RCC 7860 (cell line): ENCODE data around the gene ELL3.
"Not testable (repeated sequence)": the region's sequence is repeated elsewhere in the genome, so short reads cannot be mapped to it uniquely, and the experiment has no call there.

Source experiments
- DNase-seq: peaks from one replicate; pipeline ENCODE4 v3.0.0-alpha.2; 2015; ENCODE audit warnings: low spot score
- FAIRE-seq: peaks from 2 replicates; lab custom pipeline; 2012; peaks lifted over from hg19 to GRCh38; lab: Jason Lieb, UNC

ELL3 gene

DNA sequence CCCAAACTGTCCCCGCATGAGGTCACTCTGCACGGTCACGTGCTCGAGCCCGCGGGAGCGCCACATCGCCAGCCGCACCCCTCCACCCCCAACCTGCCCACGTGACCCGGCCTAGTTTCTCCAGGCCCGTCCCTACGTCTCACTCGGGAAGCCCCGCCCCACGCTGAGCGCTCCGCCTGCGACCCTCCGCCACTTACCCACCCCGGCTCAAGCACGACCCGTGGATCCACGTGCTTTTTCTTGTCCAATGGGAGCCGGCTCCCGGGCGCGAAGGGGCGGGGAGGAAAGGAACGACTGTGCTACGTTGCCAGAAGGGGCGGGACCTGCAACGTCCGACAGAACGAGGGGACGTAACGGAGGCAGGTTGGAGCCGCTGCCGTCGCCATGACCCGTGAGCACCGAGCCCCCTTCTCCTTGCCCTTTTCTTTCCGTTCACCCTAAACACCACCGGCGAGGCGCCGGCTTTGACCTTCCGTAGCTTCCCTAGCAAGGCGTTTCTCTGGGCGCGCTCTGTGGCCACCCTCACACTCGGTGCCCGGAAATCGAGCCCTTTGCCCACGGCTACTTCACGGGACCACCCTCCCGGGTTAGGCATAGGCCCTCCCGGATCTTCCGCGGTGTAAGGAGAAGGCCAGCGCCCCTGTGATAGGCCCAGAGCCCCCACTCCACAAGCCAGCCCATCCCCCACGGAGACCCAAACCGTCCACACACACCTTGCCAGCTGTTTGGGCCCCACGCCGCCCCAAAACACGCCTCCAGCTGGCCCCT, 15.4 kb upstream of the ELL3 start, which contains the start of gene SERF2:
SERF2 (plus strand) TSS at position 328 of the 768 bp plus-strand sequence; CDS start at position 385, 57 bp downstream.
- DNase-seq: peak; percentile 95
- peak; percentile 71 for FAIRE-seq

DNA sequence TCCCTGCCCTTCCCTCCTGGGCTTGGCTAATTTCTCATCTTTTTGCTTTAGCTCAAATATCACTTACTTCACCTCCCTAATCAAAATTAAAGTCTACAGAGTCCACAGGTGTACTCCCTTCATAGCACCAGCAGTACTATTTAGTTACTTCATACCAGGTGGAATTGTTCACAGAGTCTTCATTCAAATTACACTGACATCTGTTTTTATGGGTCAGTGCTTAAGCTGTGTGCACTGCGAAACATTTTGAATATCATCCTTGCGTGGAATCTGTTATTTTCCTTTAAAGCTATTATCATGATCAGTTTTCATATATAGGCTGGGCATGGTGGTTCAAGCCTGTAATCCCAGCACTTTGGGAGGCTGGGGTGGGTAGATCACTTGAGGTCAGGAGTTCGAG, 12.6 kb upstream of the ELL3 start:
- no peak for DNase-seq
- FAIRE-seq: no peak

DNA sequence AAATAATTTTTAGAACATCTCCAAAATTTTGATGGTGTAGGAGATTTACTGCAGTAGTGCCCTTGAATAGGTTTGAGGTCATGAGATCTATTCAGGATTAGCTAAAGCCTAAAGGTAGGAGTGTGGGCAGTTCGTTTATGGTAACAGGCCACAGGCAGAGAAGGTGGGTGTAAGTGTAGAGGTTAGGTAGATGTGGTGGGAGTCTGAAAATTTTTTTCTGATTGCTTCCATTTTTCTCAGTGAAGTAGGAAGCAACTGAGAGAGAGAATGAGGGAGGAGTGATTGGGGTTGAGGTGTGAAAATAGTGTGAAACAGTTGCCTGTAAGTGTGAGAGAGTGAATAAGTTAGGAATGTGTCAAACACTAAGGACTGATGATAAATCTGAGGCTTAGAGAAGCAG, 2.2 kb upstream of the ELL3 start:
- FAIRE-seq (no peak), DNase-seq (no peak)

DNA sequence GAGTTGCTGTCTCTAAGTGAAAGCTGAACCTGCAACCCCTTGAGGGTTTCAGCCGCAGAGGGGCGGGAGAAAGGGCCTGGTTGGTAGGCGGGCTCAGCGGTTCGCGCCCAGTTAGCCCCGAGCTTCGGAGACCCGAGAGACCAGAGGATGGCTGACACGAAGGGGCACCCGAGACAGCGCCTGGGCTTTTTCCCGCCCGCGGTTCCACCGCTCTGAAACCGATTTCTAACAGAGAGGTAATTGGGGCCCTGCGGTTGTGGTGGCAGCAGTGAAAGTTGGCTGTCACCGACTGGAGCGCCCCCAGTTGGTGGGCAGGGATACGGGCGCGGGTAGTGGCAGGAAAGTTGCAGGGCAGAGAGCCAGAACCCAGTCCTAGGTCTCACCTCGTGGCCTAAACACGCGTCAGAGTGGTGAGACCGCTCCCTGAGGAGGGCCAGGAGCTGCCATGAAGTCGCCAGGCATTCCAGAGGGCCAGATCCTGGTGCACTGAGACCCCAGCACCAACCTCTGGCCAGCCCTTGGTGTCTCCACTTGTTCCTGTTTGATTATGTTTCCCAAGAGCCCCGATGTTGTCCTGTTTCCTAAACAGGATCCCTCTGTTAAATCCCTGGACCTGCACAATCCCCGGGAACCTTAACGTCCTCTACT, 625 bp upstream of the ELL3 start:
- FAIRE-seq: no peak
- peak; percentile 74 for DNase-seq

DNA sequence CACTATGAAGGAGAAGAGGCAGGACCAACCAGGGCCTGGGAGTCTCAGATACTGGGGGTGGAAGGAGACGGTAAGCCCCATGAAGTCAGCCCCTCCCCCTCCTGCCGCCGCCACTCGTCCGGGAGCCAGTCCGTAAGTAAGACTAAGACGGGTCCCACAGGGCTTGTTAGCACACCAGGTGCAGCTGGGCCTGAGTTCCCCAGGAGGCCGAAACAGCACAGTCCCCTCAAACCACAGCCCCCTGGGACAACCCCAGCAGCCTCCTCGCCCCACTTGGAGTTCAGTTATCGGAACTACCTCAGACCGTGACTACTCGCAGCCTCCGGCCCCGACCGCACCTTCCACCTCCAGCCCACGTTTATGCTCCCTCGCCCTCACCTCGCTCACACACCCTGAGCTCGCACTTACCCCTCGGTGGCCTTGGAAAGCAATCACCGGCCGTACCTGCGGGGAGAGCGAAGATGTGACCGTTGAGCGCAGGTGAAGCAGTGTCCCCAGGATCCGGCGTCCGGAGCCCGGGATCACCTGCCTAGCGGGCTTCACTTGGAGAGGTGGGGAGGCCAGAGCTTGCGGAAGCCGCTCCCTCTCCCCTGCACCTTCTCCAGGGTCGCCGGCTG, 557 bp downstream of the ELL3 start:
- FAIRE-seq: no peak

DNA sequence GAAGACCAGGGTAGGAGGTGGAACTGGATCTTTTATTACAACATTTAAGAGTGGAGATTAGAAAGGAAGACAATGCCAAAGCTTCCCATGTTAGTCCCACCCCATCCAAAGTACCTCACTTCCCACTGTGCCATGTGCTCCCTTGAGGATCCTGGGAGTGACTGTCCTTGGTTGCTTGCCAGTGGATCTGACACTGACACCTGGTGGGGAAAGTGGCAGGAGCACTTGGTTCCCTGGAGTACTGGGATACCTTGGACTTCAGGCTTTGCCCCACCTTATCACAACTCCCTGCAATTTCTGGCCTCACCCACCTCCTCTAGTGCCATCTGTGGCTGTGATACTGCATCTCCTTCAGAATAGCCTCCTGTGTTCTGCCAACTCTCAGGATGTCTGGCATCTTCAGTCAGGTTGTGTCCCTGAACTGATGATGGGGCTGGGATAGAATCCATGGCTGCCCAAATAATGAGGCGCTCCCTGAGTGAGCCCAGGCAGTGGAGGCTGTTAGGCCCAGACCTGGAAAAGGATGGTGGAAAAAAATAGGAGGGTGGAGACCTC, 1.3 kb downstream of the ELL3 start:
- peak; percentile 16 for FAIRE-seq
- peak; percentile 66 for DNase-seq

More for the DNA sequence above, 557 bp downstream of the ELL3 start:
- no peak for DNase-seq

DNA sequence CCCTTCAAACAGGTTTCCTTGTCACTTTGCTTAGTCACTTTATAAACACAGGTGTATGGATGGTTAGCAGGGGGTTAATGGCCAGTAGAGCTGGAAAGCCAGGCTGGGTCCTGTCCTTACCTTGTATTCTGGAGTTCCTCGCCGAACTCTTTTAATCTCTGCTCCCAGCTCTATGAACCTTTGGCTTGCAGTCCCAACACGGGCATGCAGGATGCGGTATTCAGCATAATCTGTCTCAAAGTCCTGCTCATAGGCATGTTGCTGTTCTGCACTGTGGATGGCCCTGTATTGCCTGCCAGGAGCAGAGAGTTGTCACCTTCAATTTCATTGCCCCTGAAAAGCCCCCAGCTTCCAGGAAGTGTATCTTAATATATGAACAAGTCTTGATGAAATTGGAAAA, 2.7 kb downstream of the ELL3 start:
- FAIRE-seq (no peak), DNase-seq (no peak)

DNA sequence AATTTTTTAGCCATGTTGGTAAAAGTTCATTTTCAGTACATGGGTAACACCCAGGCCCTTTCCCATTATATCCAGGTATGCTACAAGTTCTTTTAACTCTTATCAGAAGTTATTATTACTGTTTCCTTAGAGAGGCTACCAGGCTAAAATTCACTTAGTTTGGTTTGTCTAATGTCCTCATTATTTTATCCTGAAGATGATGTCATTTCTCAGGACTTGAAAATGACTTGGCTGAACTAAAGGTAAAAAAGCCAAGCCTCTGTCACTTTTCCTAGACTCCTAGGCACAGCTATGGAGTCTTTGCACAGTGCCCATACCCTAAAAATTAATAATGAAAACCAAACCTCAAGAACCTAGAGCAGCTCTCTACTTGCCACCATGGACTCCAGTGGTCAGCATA, 4.1 kb downstream of the ELL3 start:
- DNase-seq (no peak), FAIRE-seq (no peak)

DNA sequence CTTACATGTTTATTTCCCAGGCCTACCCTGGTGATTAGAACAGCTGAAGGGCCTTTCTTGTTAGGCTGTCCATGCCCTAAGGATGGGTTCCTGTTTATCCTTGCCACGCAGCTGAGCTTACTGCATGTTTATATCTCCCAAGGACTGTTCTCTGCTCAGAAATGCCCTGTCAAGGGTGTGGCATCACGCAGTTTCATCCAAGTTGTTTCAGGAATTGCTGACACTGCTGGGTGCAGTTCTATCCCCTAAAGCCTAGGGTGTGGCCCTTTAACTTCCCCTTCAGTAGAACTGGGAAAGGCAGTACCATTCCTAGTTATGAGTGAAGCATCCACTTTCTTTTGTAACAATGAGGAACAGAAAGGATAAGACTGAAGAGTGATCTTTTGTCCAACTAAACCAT, 5.0 kb downstream of the ELL3 start:
- no peak for FAIRE-seq

DNA sequence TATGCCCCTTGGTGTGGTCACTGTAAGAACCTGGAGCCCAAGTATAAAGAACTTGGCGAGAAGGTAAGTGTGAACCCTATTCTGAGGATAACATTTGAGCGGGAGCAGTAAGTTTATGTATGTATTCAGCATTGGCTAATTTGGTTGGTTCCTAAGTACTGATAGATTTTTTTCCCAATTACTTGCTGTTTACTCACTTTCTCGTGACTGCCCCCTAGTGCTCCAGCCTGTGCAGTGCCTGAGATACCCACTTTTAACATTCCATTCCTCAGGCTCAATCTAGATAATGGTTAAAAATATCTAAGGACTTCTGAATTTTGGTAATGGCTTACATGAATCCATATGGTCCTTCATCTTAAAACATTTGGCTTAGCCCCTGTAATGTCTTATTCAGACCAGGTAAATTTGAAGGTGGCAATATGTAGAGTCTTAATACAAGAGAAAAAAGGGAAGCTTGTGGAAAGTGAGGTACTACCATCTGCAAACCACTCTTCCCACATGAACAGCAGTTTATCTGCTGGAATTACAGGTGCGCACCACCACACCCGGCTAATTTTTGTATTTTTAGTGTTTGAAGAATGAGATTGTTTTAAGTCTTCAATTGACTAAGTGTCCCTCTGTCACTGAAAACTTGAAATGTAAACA, 7.1 kb downstream of the ELL3 start:
- FAIRE-seq: peak; percentile 44

More for the DNA sequence above, 5.0 kb downstream of the ELL3 start:
- no peak for DNase-seq

DNA sequence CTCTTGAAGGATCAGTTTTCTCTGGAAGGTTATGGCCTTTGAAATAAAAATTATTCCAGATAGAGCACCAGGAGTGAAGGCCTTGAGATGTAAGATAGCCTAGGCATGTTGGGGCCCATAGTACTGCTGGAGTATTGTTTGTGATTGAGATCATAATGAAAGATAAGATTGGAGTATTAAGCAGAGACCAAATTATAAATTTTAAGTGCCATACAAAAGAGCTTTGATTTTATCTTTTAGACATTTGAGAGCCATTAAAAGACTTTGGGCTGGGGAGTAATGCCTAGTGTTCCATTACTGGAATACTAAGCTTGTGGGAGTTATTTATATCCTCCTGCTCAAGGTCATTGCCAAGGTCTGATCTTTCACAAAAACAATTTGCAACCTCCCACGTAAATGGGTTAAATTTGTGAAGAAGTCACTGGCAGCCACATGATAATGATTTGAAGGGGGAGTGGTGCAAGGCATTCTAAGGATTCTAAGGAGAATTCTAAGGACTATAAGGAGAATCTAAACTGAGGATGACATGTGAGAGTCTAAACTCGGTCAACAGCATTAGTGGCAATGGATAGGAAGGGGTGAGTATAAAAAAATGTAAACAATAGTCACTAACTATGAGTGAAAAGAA, 12.8 kb downstream of the ELL3 start:
- no peak for DNase-seq
- FAIRE-seq: no peak

More for the DNA sequence above, 7.1 kb downstream of the ELL3 start:
- DNase-seq: peak; percentile 23

DNA sequence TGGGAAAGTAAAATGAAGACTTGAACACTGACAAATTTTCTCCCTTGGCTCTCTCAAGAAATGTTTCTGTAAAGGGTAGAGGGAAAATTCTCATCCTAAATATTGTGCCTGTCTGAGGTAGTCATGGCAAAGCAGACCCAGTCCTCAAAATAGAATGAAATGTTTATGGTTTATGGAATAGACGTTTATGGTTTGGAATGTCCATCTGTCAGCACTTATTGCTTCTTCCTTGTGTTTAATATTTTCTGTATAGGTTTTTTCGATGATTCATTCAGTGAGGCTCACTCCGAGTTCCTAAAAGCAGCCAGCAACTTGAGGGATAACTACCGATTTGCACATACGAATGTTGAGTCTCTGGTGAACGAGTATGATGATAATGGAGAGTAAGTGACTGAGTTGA, 13.9 kb downstream of the ELL3 start:
- no peak for DNase-seq

DNA sequence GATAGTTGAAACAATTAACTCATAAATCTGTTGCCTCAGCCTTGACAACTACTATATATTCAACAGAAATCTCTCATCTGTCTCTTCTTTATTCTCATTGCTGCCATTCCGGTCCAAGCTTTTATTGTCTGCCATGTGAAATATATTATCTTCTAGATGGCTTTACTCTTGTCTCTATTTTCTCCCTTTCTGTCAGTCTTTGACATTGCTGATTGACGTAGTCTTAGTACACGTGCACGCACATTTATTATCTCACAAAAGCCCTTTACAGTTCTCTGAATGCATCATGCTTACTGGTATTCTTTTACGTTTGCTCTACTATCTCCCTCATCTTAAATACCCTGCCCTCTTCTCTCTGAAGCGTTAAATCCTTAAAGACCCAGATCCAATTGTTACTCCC, 24.9 kb downstream of the ELL3 start:
- FAIRE-seq (no peak), DNase-seq (no peak)

More for the DNA sequence above, 13.9 kb downstream of the ELL3 start:
- no peak for FAIRE-seq

DNA sequence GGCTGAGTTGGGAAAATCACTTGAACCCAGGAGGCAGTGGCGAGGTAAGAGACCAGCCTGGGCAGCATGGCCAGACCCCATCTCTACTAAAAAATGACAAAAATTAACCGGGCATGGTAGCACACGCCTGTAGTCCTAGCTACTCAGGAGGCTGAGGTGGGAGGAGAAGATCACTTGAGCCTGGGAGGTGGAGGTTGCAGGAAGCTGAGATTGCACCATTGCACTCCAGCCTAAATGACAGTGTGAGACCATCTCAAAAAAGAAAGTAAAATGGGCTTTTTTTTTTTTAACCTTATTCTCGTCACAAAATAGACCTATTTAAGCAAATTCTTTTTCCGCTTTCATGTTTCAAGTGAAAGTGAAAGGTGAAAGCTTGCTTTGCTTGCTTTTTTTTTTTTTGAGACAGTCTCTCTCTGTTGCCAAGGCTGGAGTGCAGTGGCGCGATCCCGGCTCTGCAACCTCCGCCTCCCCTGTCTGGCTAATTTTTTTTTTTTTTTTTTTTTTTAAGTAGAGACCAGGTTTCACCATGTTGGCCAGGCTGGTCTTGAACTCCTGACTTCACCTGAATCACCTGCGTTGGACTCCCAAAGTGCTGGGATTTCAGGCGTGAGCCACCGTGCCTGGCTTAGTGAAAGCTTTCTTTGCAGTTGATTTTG, 26.9 kb downstream of the ELL3 start:
- DNase-seq (no peak), FAIRE-seq (no peak)

DNA sequence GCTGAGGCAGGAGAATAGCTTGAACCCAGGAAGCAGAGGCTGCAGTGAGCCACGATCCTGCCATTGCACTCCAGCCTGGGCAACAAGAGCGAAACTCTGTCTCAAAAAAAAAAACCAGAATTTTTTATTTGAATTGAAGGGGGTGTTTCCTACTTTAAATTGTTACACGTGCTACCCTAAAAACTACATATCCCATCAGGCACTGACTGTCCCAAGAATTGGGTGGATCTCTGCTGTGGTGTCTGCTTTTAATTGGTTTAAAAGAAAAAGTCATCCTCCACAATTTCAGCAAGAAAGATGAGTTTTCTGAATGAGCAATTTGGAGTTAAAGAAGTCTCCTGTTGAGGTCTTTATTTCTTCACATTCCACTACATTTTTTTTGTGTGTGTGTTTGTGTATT, 28.4 kb downstream of the ELL3 start:
- no peak for FAIRE-seq
- no peak for DNase-seq

DNA sequence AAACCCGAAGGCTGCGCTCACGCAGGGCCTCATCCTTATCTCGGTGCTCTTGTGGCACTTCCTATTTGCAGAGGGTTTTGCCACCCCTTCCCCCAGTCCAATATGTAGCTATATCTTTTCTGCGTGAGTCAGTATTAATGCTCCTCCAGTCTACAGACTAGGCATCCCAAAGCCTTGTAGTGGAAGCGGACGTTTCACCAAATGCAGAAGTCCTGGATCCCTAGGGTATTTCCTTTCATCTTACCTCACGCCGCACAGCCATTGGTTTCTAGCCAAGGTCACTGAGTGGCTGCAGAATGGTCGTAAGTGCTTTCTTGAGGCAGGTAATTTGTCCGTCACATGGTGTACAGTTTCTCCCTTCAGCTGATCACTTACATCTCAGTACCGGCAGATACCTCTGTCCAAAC, 29.9 kb downstream of the ELL3 start:
- peak; percentile 34 for DNase-seq
- not testable (repeated sequence) for FAIRE-seq

DNA sequence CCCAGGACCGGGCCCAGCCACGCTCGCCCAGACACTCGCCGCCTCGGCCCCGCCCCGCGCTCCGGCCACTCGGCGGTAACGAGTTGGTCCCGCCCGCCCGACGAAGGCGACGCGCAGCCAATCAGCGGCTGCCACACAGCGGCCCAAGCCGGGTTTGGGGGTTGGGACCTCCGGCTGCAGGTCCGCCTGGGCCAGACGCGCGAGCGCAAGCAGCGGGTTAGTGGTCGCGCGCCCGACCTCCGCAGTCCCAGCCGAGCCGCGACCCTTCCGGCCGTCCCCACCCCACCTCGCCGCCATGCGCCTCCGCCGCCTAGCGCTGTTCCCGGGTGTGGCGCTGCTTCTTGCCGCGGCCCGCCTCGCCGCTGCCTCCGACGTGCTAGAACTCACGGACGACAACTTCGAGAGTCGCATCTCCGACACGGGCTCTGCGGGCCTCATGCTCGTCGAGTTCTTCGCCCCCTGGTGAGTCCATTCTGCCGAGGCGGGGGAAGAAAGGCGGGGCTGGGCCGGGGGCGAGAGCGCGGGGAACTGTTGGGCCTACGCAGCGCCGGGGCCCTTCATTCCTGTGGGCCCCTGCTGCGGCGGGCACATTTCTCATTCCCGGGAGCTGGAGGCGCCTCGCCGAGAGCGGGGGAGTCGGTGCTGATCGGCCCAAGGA, 30.4 kb downstream of the ELL3 start, which contains the start of gene PDIA3:
PDIA3 (plus strand) TSS at position 194 of the 658 bp plus-strand sequence; CDS start at position 296, 102 bp downstream.
- DNase-seq: peak; percentile 71
- not testable (repeated sequence) for FAIRE-seq

DNA sequence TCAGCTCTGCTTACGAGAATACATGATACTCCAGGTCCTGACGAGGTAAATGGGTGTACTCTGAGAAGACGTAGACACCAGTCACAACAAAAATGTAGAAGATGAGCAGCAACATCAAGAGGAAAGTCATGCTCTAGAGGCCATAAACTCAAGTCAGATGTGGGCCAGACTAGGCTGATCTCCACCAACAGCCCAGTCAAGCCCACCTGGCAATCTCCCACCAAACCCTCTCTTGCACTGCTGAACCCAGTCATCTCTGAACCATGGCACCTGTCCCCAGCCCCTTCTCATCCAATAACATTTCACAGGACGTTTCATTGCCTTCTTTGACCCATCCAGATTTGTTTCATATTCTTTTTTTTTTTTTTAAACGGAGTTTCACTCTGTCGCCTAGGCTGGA, 41.4 kb downstream of the ELL3 start:
- DNase-seq (no peak), FAIRE-seq (no peak)

DNA sequence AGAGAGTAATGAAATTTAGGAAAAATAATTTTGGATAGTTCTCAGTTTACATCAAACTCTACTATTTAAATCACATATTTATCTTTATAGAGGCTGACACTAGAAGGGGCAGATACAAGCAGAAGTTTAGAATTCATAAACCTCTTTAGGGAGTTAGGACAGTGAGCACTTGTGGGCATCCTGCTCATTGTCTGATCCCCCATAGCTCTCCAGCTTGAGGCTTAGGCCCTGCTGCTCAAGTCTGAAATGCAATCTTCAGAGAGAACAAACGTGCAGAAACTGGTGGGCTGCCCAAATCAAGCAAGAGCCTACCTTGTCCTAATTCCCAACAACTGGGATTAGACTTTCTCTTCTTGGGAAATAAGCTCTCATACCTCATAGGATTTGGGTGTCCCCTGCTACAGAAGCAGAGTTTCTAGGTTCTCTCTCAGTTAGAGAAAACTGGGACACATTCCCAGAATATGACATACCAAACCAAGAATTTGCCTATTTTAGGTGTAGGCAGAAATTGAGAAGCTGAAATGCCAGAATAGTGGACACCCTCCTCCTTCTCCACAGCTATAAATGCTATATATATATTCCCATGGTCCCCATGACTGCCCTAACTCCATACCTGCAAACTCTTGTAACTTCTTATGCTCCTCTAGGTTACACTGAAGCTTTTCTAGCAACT, 48.6 kb downstream of the ELL3 start:
- FAIRE-seq, DNase-seq: not testable (repeated sequence)
